Transverse colon (tissue), 4 donors: Measurements from ENCODE around the gene CBLB. TPM values are rescaled to one million over a fixed set of nuclear protein-coding genes. Genes with fewer than 3 reads are reported as not detected.

Experiments used
- DNase-seq: peaks from one replicate; pipeline ENCODE4 v3.0.0-alpha.2; 2019
- H3K27ac ChIP-seq, 4 donors: fragments of 200-600 bp; sonication (generic); 2 replicates each; pipeline ENCODE4 v1.5.1; 2016 to 2018; ENCODE audit warnings: inconsistent platforms in 4 of 4
- H3K27me3 ChIP-seq: fragments of 200-600 bp; sonication (generic); 2 replicates; pipeline ENCODE4 v1.5.1; 2017; ENCODE audit warnings: inconsistent platforms
- H3K36me3 ChIP-seq, 4 donors: fragments of 200-600 bp; sonication (generic); 2 replicates each; pipeline ENCODE4 v1.5.1; 2017 to 2019; ENCODE audit warnings: inconsistent platforms in 4 of 4
- H3K4me1 ChIP-seq, 4 donors: fragments of 200-600 bp; sonication (generic); 2 replicates each; pipeline ENCODE4 v1.5.1; 2017 to 2020; ENCODE audit warnings: inconsistent platforms in 4 of 4
- H3K4me3 ChIP-seq, 4 donors: fragments of 200-600 bp; sonication (generic); 1 replicate in 1 of 4; 2 replicates in 3 of 4; pipeline versions ENCODE4 v1.5.1 to v1.6.1; 2017 to 2019; ENCODE audit warnings: inconsistent platforms in 4 of 4
- H3K9me3 ChIP-seq, 2 donors: fragments of 200-600 bp; sonication (generic); 2 replicates each; pipeline ENCODE4 v1.5.1; 2017 to 2019; ENCODE audit warnings: inconsistent platforms in 2 of 2
- EP300 ChIP-seq: sonication (generic); formaldehyde crosslinking; IDR thresholded peaks from one replicate; pipeline ENCODE4 v1.6.1; 2017; ENCODE audit warnings: antibody characterized with exemption, low read depth
- POLR2A ChIP-seq: fragments of 450-650 bp; IDR thresholded peaks from one replicate; pipeline ENCODE4 v1.6.1; 2016; ENCODE audit warnings: antibody characterized with exemption, mild to moderate bottlenecking, moderate library complexity
- POLR2AphosphoS5 ChIP-seq, 3 donors: sonication (generic); formaldehyde crosslinking; IDR thresholded peaks; one replicate each; pipeline ENCODE4 v1.6.1; 2016; ENCODE audit warnings: antibody characterized with exemption in 3 of 3
- WGBS, 2 donors: methylation state at CpG; one replicate each; pipeline ENCODE4 v1.1.5; 2018; ENCODE audit warnings: low coverage in 1 of 2; 5-methylcytosine and 5-hydroxymethylcytosine counted together
- in situ Hi-C, 4 donors: fragments of 200-750 bp; cut with MboI; loops; one replicate each; pipeline versions ENCODE4 v1.15.0 to v1.15.1; 2017; ENCODE audit warnings: low sequenced_read_pairs in 3 of 4, low pct_ligation_motif_present in 1 of 4, low pct_unique_long_range_greater_than_20kb in 1 of 4
- intact Hi-C: fragments of 100-400 bp; cut with DNase I; formaldehyde crosslinking; loops from one replicate; pipeline ENCODE4 v1.15.1; 2023; ENCODE audit warnings: low total_unique reads
- total RNA-seq, 4 donors: library from RNA; depleted of rRNA; stranded (reverse); fragments of >200 nt; gene quantifications; one replicate each; pipeline ENCODE4 v1.1.0, GENCODE V29; 2016
- TF ChIP-seq, protein P1 (sequence below), 5 experiments: fragments of 200-600 bp in 3 of 5; fragments of 450-650 bp in 2 of 5; sonication (generic) in 3 of 5; IDR thresholded peaks; 1 replicate in 2 of 5; 2 replicates in 3 of 5; pipeline ENCODE4 v1.5.1; 2016 to 2017; ENCODE audit warnings: antibody characterized with exemption in 5 of 5, inconsistent platforms in 3 of 5, mild to moderate bottlenecking in 2 of 5, moderate library complexity in 1 of 5

CBLB gene
- total RNA-seq, 4 donors from 2014 or later, result 25.1 to 76.2 (median 63.6) TPM

DNA sequence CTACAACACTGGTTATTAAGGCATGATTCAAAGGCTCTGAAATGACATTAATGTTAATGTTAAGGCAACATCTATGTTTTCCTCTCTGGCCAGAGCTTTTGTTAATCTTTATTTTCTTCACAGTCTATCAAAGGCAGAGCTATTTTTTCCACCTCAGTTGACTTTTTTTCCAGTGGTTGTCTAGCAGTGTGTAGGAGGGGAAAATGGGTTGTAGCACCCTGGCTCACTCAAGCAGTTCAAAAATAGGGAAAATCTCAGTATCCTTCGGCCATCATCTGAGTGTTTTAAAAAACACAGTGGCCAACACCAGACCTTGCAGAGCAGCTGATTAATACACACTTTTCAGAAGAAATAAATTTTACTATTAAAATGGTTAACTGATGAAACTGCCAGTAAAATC, 21.4 kb downstream of the CBLB start:
- no peaks in the 10 kb centered on the region for H3K27me3 ChIP-seq
- no peak overlapping the region for H3K4me3 ChIP-seq
- 60 to 66% methylated on average over 1 of the region's 1 CpG for WGBS, 2 donors
- no peaks in the 10 kb centered on the region for H3K9me3 ChIP-seq
- H3K4me1 ChIP-seq, result peaks cover 0 to 33% (median 19%) of the 10 kb centered on the region in 4 donors
- H3K27ac ChIP-seq, result no peak overlapping the region
- TF ChIP-seq, protein P1, sequence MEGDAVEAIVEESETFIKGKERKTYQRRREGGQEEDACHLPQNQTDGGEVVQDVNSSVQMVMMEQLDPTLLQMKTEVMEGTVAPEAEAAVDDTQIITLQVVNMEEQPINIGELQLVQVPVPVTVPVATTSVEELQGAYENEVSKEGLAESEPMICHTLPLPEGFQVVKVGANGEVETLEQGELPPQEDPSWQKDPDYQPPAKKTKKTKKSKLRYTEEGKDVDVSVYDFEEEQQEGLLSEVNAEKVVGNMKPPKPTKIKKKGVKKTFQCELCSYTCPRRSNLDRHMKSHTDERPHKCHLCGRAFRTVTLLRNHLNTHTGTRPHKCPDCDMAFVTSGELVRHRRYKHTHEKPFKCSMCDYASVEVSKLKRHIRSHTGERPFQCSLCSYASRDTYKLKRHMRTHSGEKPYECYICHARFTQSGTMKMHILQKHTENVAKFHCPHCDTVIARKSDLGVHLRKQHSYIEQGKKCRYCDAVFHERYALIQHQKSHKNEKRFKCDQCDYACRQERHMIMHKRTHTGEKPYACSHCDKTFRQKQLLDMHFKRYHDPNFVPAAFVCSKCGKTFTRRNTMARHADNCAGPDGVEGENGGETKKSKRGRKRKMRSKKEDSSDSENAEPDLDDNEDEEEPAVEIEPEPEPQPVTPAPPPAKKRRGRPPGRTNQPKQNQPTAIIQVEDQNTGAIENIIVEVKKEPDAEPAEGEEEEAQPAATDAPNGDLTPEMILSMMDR (IDR thresholded peaks at IDR 0.05), result no peak
- no peak for TF ChIP-seq POLR2A
- no peak for TF ChIP-seq POLR2AphosphoS5 (IDR thresholded peaks at IDR 0.05)
- no peak for TF ChIP-seq EP300
- H3K36me3 ChIP-seq, result peaks cover 0 to 6% (median 3%) of the 10 kb centered on the region in 4 donors
- DNase-seq, result no peak
- intact Hi-C loops, result no loop called here
- in situ Hi-C loops, result no loop called here

DNA sequence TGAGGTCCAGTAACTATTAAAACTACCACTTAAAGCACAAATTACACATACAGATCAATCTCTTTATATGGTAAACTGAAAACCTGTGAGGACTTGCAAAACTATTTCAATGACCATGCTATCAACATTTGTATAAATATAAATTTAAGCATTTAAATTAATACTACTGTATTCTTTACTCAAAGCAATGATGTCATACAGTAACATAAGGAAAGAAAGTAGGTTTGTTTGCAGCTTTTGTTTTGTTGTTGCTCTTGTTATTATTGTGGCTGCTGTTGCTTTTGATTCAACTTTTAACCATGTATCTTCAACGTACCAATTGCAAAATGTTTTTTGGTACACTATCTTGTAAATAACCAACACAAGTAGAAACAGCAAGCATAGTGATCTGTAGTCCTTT, 22.0 kb downstream of the CBLB start:
- WGBS, 2 donors, result 37 to 58% methylated on average over 1 of the region's 1 CpG
- in situ Hi-C loops, result no loop called here
- H3K9me3 ChIP-seq, result no peaks in the 10 kb centered on the region
- H3K27me3 ChIP-seq, result no peaks in the 10 kb centered on the region
- no peak for DNase-seq
- H3K27ac ChIP-seq, result no peak overlapping the region
- intact Hi-C loops, result no loop called here
- H3K4me3 ChIP-seq, result no peak overlapping the region
- H3K36me3 ChIP-seq, result peaks cover 0 to 1% (median 0%) of the 10 kb centered on the region in 4 donors
- TF ChIP-seq, protein P1 (IDR thresholded peaks at IDR 0.05), result no peak
- no peak for TF ChIP-seq EP300
- peaks cover 0 to 33% (median 19%) of the 10 kb centered on the region in 4 donors for H3K4me1 ChIP-seq

DNA sequence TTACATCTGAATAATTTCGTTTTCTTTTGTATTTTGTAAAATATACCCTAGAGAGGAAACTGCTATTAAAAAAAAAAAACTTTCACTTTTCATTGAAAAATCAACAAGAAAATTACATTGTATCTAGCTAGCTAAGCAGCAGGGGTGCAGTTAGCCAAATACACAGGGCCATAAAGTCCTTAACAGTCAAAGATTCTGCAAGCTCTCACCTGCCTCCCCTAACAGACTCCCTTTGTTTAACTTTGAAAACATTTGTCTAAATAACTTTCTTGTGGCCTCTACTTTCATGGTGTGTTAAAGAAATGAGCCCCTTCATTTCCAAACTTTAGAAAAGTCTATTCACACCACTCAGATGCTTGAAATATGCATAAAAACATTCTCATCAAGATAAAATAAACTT, 23.3 kb downstream of the CBLB start:
- DNase-seq, result no peak
- Histone ChIP-seq H3K4me1 (peaks cover 0 to 33% (median 19%) of the 10 kb centered on the region in 4 donors), H3K36me3 (no peaks in the 10 kb centered on the region), H3K9me3 (no peaks in the 10 kb centered on the region), H3K27ac (peak overlapping the region in 1 of 4 donors; percentile 22), H3K27me3 (no peaks in the 10 kb centered on the region), H3K4me3 (no peak overlapping the region)
- in situ Hi-C loops (no loop called here), intact Hi-C loops (no loop called here)
- TF ChIP-seq POLR2A, result no peak
- no peak for TF ChIP-seq POLR2AphosphoS5 (IDR thresholded peaks at IDR 0.05)
- TF ChIP-seq, protein P1 (IDR thresholded peaks at IDR 0.05), result no peak
- no peak for TF ChIP-seq EP300
- WGBS, 2 donors, result 37 to 57% methylated on average over 1 of the region's 1 CpG

DNA sequence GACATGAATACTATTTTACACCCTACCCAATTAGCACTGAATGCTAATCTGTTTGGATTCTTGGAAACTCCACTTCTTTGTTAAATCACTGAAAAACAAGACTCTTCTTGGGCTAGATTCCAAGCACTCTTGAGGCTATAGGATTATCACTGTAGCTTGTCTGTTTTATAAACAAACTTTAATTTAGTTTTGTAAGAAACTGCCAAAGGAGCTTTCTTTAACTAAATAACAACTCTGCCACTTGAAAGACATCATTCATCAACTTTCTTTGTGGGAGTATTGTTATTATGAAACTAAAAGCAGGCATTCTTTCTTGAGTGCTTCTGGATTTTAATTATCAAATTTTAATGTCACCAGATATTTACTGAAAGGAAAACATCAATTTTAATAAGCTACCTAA, 24.1 kb downstream of the CBLB start:
- H3K36me3 ChIP-seq, result no peaks in the 10 kb centered on the region
- peak overlapping the region in 1 of 4 donors; percentile 5 for H3K27ac ChIP-seq
- no peak overlapping the region for H3K4me3 ChIP-seq
- H3K4me1 ChIP-seq, result peaks cover 0 to 33% (median 19%) of the 10 kb centered on the region in 4 donors
- no peak for TF ChIP-seq POLR2A
- no peak for TF ChIP-seq EP300
- TF ChIP-seq, protein P1 (IDR thresholded peaks at IDR 0.05), result no peak
- no peak for TF ChIP-seq POLR2AphosphoS5 (IDR thresholded peaks at IDR 0.05)
- H3K9me3 ChIP-seq, result no peaks in the 10 kb centered on the region
- in situ Hi-C loops, result no loop called here
- intact Hi-C loops, result no loop called here
- no peak for DNase-seq
- H3K27me3 ChIP-seq, result no peaks in the 10 kb centered on the region
